HFF-Myc (cell line): Measurements from ENCODE around the gene PDIA4.

Source experiments
- DNase-seq: peaks from one replicate; pipeline ENCODE4 v3.0.0-alpha.2; 2011; ENCODE audit warnings: low read depth; ENCODE audit errors: extremely low read depth
- H3K4me3 ChIP-seq: replicated peaks from 2 replicates; pipeline ENCODE4 v1.5.1; 2011; ENCODE audit warnings: low read depth, mild to moderate bottlenecking, control low read depth, low read length
- CTCF ChIP-seq: IDR thresholded peaks from 2 replicates; pipeline ENCODE4 v1.5.1; 2012; ENCODE audit warnings: mild to moderate bottlenecking, low read depth, low read length, control low read depth; ENCODE audit errors: missing control alignments

The PDIA4 gene, protein sequence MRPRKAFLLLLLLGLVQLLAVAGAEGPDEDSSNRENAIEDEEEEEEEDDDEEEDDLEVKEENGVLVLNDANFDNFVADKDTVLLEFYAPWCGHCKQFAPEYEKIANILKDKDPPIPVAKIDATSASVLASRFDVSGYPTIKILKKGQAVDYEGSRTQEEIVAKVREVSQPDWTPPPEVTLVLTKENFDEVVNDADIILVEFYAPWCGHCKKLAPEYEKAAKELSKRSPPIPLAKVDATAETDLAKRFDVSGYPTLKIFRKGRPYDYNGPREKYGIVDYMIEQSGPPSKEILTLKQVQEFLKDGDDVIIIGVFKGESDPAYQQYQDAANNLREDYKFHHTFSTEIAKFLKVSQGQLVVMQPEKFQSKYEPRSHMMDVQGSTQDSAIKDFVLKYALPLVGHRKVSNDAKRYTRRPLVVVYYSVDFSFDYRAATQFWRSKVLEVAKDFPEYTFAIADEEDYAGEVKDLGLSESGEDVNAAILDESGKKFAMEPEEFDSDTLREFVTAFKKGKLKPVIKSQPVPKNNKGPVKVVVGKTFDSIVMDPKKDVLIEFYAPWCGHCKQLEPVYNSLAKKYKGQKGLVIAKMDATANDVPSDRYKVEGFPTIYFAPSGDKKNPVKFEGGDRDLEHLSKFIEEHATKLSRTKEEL

DNA sequence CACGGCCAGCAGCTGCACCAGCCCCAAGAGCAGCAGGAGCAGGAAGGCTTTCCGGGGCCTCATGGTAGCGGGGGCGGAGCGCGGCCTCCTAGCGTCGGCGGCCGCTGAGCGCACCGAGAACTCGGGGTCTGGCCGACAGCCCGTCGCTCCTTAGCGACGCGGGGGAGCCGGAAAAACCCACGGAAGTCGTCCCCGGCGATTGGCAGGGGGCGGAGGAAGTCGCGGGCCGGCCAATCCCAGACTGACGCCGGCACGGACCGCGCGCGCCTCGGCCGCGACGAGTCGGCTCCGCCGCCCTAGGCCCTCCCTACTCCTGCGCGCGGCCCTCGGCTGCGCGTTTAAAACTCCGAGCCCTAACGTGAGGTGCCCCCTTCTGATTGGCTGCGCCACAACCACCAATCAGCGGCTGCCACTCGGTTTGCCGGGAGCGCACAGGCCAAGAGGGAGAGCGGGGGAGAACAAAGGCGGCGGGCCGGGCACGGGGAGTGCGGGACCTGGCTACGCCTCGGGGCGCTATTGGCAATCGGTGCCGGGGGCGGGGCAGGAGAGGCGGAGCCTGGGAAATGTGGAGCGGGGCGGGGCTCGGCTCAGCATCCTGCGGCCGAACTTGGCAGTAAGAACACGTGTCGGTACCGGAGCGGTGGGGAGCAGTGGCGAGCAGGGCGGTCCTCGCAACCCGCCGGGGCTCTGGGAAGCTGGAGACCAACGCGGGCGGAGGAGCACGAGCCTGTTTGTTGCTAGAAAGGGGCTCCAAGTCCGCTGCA, at the start of gene PDIA4:
TSS of gene PDIA4 (minus strand) at position 160 of the 764 bp plus-strand sequence. CDS start at position 63, 97 bp downstream.
- peak; percentile 95 for DNase-seq
- peak within 1 kb of the TSS; percentile 74 for H3K4me3 ChIP-seq
- peak; percentile 8 for TF ChIP-seq CTCF

GRCh38 chr7:149077594-149077993, 49.3 kb upstream of the PDIA4 start:
- TF ChIP-seq CTCF: no peak
- no peak for DNase-seq

GRCh38 chr7:149075286-149075685, 47.0 kb upstream of the PDIA4 start:
- TF ChIP-seq CTCF: no peak
- DNase-seq: no peak
- no peak overlapping the region for H3K4me3 ChIP-seq

More at GRCh38 chr7:149077594-149077993, 49.3 kb upstream of the PDIA4 start:
- no peak overlapping the region for H3K4me3 ChIP-seq

DNA sequence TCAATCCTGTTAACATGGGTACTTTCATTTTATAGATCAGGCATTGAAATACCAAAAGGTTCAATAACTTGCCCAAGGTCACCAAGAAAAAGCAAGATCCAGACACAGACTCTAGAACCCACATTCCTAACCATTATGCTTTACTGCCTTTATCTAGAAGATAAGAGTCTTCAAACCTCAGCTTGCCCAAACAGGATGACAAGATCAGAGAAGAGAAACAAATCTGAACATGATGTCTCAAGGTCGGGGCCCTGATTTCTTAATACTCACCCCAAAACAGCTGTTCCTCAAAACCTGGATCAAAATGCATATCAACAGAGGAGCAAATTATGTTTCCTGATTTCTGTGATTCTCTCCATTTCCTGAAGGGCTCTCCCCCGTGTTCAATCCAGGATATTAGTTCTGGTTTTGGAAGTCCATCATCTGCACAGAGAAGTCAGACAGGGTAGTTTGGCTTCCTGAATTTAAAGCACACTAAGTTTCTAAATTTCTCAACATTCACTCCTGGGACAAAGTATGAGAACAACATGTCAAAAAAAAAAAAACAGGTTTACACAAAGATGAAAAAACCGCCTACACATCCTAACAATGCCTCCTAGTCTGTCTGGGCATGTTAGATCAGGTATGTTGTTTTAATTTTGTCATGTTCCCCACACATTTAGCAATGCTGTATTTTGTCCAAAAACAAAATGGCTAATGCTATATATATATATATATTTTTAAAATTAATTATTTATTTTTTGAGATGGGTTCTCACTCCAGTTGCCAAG, 46.0 kb upstream of the PDIA4 start:
- DNase-seq: no peak
- TF ChIP-seq CTCF: no peak
- no peak overlapping the region for H3K4me3 ChIP-seq

DNA sequence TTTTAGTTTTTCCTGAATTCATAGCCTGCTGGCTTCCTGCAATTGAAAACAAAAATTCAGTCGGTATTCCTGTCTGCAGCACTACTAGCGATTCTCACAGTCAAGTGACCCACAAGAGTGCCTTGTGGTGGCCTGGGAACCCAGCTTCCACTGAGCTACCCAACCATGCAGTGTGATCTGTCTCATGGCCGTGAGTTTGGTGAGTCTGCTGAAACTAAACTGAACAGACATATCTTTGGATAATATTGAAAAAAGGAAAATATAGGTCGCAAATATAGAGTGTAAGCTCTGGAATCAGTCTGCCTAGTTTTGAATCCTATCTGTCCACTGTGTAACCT, 44.1 kb upstream of the PDIA4 start:
- no peak for DNase-seq
- no peak for TF ChIP-seq CTCF
- no peak overlapping the region for H3K4me3 ChIP-seq
